Measurements from ENCODE around the gene MRPS10. TPM values are rescaled to one million over a fixed set of nuclear protein-coding genes. Genes with fewer than 3 reads are reported as not detected.
A peak's percentile ranks its signal among the peaks of the same experiment; 100 is the strongest.
"Not testable (repeated sequence)": the region's sequence is repeated elsewhere in the genome, so short reads cannot be mapped to it uniquely, and the experiment has no call there.

MRPS10 gene
- total RNA-seq, 6 donors from 2014 or later = 9.2 to 32.4 (median 21.2) TPM

- Histone ChIP-seq H3K9me3 (no peaks in the 10 kb centered on the region), H3K36me3 (peaks cover 8 to 19% (median 14%) of the 10 kb centered on the region in 4 donors), H3K4me1 (peaks cover 8 to 16% (median 16%) of the 10 kb centered on the region in 4 donors), H3K27me3 (no peaks in the 10 kb centered on the region), H3K4me3 (peak overlapping the region; percentile 75 to 84 (median 82)), H3K27ac (peak overlapping the region; percentile 75 to 86 (median 76))
- no peak for ATAC-seq (ENCODE audit: low FRiP score in 2 of 2)
- TF ChIP-seq CTCF (IDR thresholded peaks at IDR 0.05) = no peak
- no peak for TF ChIP-seq POLR2AphosphoS5 (IDR thresholded peaks at IDR 0.05)
- no peak for TF ChIP-seq EP300 (IDR thresholded peaks at IDR 0.05)
- no peak for TF ChIP-seq POLR2A (IDR thresholded peaks at IDR 0.05)
- WGBS, 2 donors = 3 to 5% methylated on average over 5 of the region's 5 CpGs
- DNase-seq = no peak
Observed at GRCh38 chr6:42217157-42217518, 523 bp downstream of the MRPS10 start.

DNA sequence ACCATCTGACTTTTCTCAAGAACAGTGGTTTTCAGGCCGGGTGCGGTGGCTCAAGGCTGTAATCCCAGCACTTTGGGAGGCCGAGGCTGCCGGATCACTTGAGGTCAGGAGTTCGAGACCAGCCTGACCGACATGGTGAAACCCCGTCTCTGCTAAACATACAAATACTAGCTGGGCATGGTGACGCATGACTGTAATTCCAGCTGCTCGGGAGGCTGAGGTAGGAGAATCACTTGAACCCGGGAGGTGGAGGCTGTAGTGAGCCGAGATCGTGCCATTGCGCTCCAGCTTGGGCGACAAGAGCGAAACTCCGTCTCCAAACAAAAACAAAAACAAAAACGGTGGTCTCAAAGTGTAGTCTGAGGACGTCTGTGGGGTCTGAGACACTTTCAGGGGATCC is 1.2 kb downstream of the MRPS10 start:
- peaks cover 8 to 16% (median 16%) of the 10 kb centered on the region in 4 donors for H3K4me1 ChIP-seq
- not testable (repeated sequence) for H3K9me3 ChIP-seq; H3K27ac ChIP-seq; ATAC-seq (ENCODE audit: low FRiP score in 2 of 2); H3K27me3 ChIP-seq; DNase-seq
- peaks cover 8 to 26% (median 21%) of the 10 kb centered on the region in 4 donors for H3K36me3 ChIP-seq
- H3K4me3 ChIP-seq = peak overlapping the region in 1 of 4 donors; percentile 83
- WGBS, 2 donors = 84% methylated on average over 17 to 18 of the region's 18 CpGs

DNA sequence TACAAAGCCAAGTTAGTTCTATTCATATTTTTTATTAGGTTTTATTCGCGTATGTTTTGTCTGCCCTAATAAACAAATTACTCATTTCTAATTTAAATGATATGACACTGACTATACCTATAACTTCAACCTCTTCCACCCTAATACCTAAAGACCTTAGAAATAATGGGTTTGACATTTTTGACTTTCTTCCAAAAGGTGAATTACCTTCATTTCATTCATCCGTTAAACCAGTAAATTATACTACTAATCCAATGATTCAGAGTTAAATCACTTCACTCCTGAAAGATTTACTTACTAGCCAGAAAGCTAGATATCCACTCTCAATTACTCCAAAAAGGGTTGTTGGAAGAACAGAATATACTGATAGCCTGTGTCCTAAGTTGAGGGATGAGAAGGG is 5.2 kb downstream of the MRPS10 start:
- no peaks in the 10 kb centered on the region for H3K9me3 ChIP-seq
- WGBS, 2 donors = 61 to 80% methylated on average over 3 of the region's 3 CpGs
- H3K4me3 ChIP-seq = no peak overlapping the region
- DNase-seq = no peak
- no peak for TF ChIP-seq POLR2A (IDR thresholded peaks at IDR 0.05)
- no peak for TF ChIP-seq POLR2AphosphoS5 (IDR thresholded peaks at IDR 0.05)
- peaks cover 26 to 64% (median 55%) of the 10 kb centered on the region in 4 donors for H3K36me3 ChIP-seq
- ATAC-seq (ENCODE audit: low FRiP score in 2 of 2) = no peak
- H3K27ac ChIP-seq = no peak overlapping the region
- no peaks in the 10 kb centered on the region for H3K27me3 ChIP-seq
- H3K4me1 ChIP-seq = peaks cover 8 to 16% (median 13%) of the 10 kb centered on the region in 4 donors

DNA sequence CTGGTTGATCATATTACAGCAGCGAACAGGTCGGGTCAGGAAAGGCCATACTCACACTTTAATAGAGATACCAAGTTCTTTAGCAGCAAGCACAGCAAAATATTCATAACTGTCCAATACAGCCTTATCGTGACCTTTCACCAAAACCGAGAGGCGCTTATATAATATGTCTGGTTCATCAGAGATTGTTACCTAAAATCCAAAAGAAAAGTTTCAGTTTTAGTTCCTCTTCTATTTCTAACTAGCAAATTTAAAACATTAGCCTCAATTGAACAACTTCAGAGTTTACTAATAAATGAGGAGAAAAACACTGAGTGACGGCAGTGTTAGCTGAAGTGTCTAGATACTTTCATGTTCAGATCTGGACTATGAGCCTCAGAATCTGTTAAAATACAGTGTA is 5.9 kb downstream of the MRPS10 start:
- Histone ChIP-seq H3K27me3 (no peaks in the 10 kb centered on the region), H3K9me3 (no peaks in the 10 kb centered on the region), H3K27ac (no peak overlapping the region), H3K4me1 (peaks cover 4 to 11% (median 8%) of the 10 kb centered on the region in 4 donors), H3K36me3 (peaks cover 26 to 70% (median 55%) of the 10 kb centered on the region in 4 donors), H3K4me3 (no peak overlapping the region)
- DNase-seq = no peak
- ATAC-seq (ENCODE audit: low FRiP score in 2 of 2) = no peak
- TF ChIP-seq EP300 (IDR thresholded peaks at IDR 0.05) (no peak), POLR2A (IDR thresholded peaks at IDR 0.05) (no peak), POLR2AphosphoS5 (IDR thresholded peaks at IDR 0.05) (no peak), CTCF (IDR thresholded peaks at IDR 0.05) (no peak)
- WGBS, 2 donors = 87 to 98% methylated on average over 6 of the region's 6 CpGs

DNA sequence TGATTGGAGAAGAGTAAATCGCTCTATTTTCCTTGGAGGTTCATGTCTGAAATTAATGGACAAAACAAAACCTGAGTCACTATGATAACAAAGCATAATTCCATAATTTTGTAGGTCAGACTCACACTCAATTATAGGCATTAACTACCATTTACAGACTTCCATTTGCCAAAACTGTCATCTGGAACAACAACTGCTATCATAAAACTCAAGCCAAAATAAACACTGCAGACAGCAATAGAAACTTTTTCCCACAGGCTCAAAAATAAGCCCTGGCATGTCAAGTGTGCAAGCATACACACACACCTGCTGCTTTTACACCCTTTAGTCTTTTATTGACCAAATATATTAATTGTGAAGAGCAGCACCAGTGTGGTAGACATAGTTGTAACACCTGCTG is 7.1 kb downstream of the MRPS10 start:
- no peak for DNase-seq
- TF ChIP-seq POLR2A (IDR thresholded peaks at IDR 0.05) = no peak
- no peak for TF ChIP-seq POLR2AphosphoS5 (IDR thresholded peaks at IDR 0.05)
- TF ChIP-seq EP300 (IDR thresholded peaks at IDR 0.05) = no peak
- TF ChIP-seq CTCF (IDR thresholded peaks at IDR 0.05) = no peak
- H3K36me3 ChIP-seq = peaks cover 29 to 81% (median 64%) of the 10 kb centered on the region in 4 donors
- H3K27me3 ChIP-seq = no peaks in the 10 kb centered on the region
- peaks cover 0 to 6% (median 3%) of the 10 kb centered on the region in 4 donors for H3K4me1 ChIP-seq
- 58 to 100% methylated on average over 1 of the region's 1 CpG for WGBS, 2 donors
- no peak overlapping the region for H3K27ac ChIP-seq
- H3K4me3 ChIP-seq = no peak overlapping the region
- no peaks in the 10 kb centered on the region for H3K9me3 ChIP-seq
- ATAC-seq (ENCODE audit: low FRiP score in 2 of 2) = no peak

GRCh38 chr6:42207559-42207958 is 10.1 kb downstream of the MRPS10 start:
- not testable (repeated sequence) for H3K4me3 ChIP-seq; H3K27me3 ChIP-seq; ATAC-seq (ENCODE audit: low FRiP score in 2 of 2); H3K27ac ChIP-seq; DNase-seq; H3K9me3 ChIP-seq; H3K4me1 ChIP-seq
- peaks cover 22 to 90% (median 57%) of the 10 kb centered on the region in 4 donors for H3K36me3 ChIP-seq
- 81 to 84% methylated on average over 2 of the region's 2 CpGs for WGBS, 2 donors
